Measurements from ENCODE around the gene PCBP2.
A peak's percentile ranks its signal among the peaks of the same experiment; 100 is the strongest.

PCBP2 gene

GRCh38 chr12:53441040-53441833, 10.7 kb upstream of the PCBP2 start, which contains the start of gene PRR13:
PRR13 (plus strand) TSS chr12:53441734; CDS start chr12:53442715, 981 bp downstream.
- DNase-seq: peak; percentile 99

- DNase-seq: peak; percentile 57
Observed at GRCh38 chr12:53443955-53444354, 7.9 kb upstream of the PCBP2 start.

GRCh38 chr12:53444593-53445325, 7.1 kb upstream of the PCBP2 start:
- DNase-seq: peak; percentile 47

GRCh38 chr12:53450936-53451335, 966 bp upstream of the PCBP2 start:
- no peak for DNase-seq

- peak; percentile 91 for DNase-seq
Observed at GRCh38 chr12:53452159-53453077, 516 bp downstream of the PCBP2 start.

- no peak for DNase-seq
Observed at GRCh38 chr12:53453953-53454640, 2.2 kb downstream of the PCBP2 start.

- DNase-seq: no peak
Observed at GRCh38 chr12:53454707-53455106, 2.8 kb downstream of the PCBP2 start.

GRCh38 chr12:53456654-53457366, 4.9 kb downstream of the PCBP2 start:
- no peak for DNase-seq

GRCh38 chr12:53459097-53459496, 7.2 kb downstream of the PCBP2 start:
- DNase-seq: no peak

GRCh38 chr12:53461059-53461458, 9.2 kb downstream of the PCBP2 start:
- no peak for DNase-seq

- no peak for DNase-seq
Observed at GRCh38 chr12:53461591-53461990, 9.7 kb downstream of the PCBP2 start.

GRCh38 chr12:53462935-53463334, 11.0 kb downstream of the PCBP2 start:
- DNase-seq: no peak

- no peak for DNase-seq
Observed at GRCh38 chr12:53463802-53464560, 12.1 kb downstream of the PCBP2 start.

- no peak for DNase-seq
Observed at GRCh38 chr12:53464685-53465418, 12.9 kb downstream of the PCBP2 start.

GRCh38 chr12:53465679-53466078, 13.8 kb downstream of the PCBP2 start:
- no peak for DNase-seq

GRCh38 chr12:53466640-53467039, 14.7 kb downstream of the PCBP2 start:
- DNase-seq: no peak

GRCh38 chr12:53467082-53467481, 15.2 kb downstream of the PCBP2 start:
- no peak for DNase-seq

GRCh38 chr12:53467880-53468279, 16.0 kb downstream of the PCBP2 start:
- DNase-seq: no peak

- DNase-seq: no peak
Observed at GRCh38 chr12:53468282-53468681, 16.4 kb downstream of the PCBP2 start.

- DNase-seq: no peak
Observed at GRCh38 chr12:53472056-53472582, 20.2 kb downstream of the PCBP2 start.

All from activated effector memory CD4-positive, alpha-beta T cell treated with anti-CD3 and anti-CD28 coated beads, Interleukin-2, amount 50 U/mL, for 16 hours (primary cell).